ENCODE data around the gene MFSD8.

DNA sequence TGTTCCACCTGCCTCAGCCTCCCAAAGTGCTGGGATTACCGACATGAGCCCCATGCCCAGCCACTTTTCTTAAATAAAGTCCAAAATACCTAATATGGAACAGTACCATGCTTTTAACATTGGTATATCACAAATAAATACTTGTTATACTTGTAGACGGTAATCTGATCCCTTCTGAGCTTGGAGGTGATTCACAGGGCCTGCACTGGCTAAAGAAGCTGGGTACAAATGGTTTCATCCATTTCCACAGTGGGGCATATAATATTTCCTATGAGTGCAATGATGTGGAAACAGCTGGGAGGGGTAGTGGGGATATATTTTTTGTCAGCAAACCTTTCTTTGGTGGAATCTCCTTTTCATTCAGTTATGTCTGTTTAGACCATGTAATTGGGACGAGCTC lies 48.5 kb downstream of the MFSD8 start:
- TF ChIP-seq EP300 (IDR thresholded peaks at IDR 0.05) (no peak), CTCF (IDR thresholded peaks at IDR 0.05) (no peak), POLR2A (IDR thresholded peaks at IDR 0.05) (no peak)
